Smooth muscle cell (in vitro differentiated cells): ENCODE data around the gene ZNF296. TPM values are rescaled to one million over a fixed set of nuclear protein-coding genes. Genes with fewer than 3 reads are reported as not detected.

Experiments used
- DNase-seq: peaks from one replicate; lab custom pipeline; 2025; ENCODE audit not compliant: unreplicated experiment; lab: John Stamatoyannopoulos, UW
- H2AFZ ChIP-seq: fragments of 200-600 bp; sonication (generic); 2 replicates; pipeline ENCODE4 v1.6.0; 2016; ENCODE audit warnings: antibody characterized with exemption, low read depth, mild to moderate bottlenecking
- H3F3A ChIP-seq: fragments of 200-600 bp; sonication (generic); 2 replicates; pipeline ENCODE4 v1.6.0; 2017; ENCODE audit warnings: antibody characterized with exemption, low read depth
- H3K27ac ChIP-seq: fragments of 200-600 bp; sonication (generic); 2 replicates; pipeline ENCODE4 v1.5.1; 2016; ENCODE audit warnings: low read depth, mild to moderate bottlenecking
- H3K27me3 ChIP-seq: fragments of 200-600 bp; sonication (generic); 2 replicates; pipeline ENCODE4 v1.6.1; 2016; ENCODE audit warnings: low read depth, mild to moderate bottlenecking
- H3K36me3 ChIP-seq: fragments of 200-600 bp; sonication (generic); 2 replicates; pipeline ENCODE4 v1.5.1; 2016; ENCODE audit warnings: low read depth
- H3K4me1 ChIP-seq: fragments of 200-600 bp; sonication (generic); 2 replicates; pipeline ENCODE4 v1.5.1; 2016; ENCODE audit warnings: low read depth
- H3K4me2 ChIP-seq: fragments of 200-600 bp; sonication (generic); 2 replicates; pipeline ENCODE4 v1.6.0; 2016; ENCODE audit warnings: mild to moderate bottlenecking
- H3K4me3 ChIP-seq: fragments of 200-600 bp; sonication (generic); 2 replicates; pipeline ENCODE4 v1.5.1; 2016; ENCODE audit warnings: mild to moderate bottlenecking
- H3K79me2 ChIP-seq: fragments of 200-600 bp; sonication (generic); 2 replicates; pipeline ENCODE4 v1.6.0; 2016; ENCODE audit warnings: low read depth, mild to moderate bottlenecking
- H3K9ac ChIP-seq: fragments of 200-600 bp; sonication (generic); 2 replicates; pipeline ENCODE4 v1.6.0; 2016; ENCODE audit warnings: low read depth
- H3K9me3 ChIP-seq: fragments of 200-600 bp; sonication (generic); replicated peaks from 2 replicates; pipeline ENCODE4 v1.5.1; 2016; ENCODE audit warnings: low read depth
- H4K20me1 ChIP-seq: fragments of 200-600 bp; sonication (generic); 2 replicates; pipeline ENCODE4 v1.6.0; 2016; ENCODE audit warnings: low read depth
- CTCF ChIP-seq: fragments of 200-600 bp; sonication (generic); IDR thresholded peaks from 2 replicates; pipeline ENCODE4 v1.5.1; 2017; ENCODE audit warnings: borderline replicate concordance, mild to moderate bottlenecking, antibody characterized with exemption; ENCODE audit not compliant: insufficient read depth, poor library complexity, severe bottlenecking
- WGBS: methylation state at CpG from one replicate; pipeline ENCODE4 v1.1.7; 2016; ENCODE audit warnings: low lambda C conversion rate; 5-methylcytosine and 5-hydroxymethylcytosine counted together
- polyA plus RNA-seq: library from polyadenylated mRNA; unstranded; fragments of >200 nt; fragmentation: Nextera tagmentation; extraction: Ambion mirVana; gene quantifications from 2 replicates; pipeline ENCODE4 v1.2.1, GENCODE V29; 2016
- total RNA-seq: library from RNA; depleted of rRNA; stranded (reverse); fragments of >200 nt; gene quantifications from 2 replicates; pipeline ENCODE4 v1.2.3, GENCODE V29; 2014

Gene ZNF296
- total and polyA plus RNA-seq, 2 experiments from 2014 or later, result 0.21 to 1.1 TPM

- Histone ChIP-seq H3K4me3 (no peak overlapping the region), H3K9ac (no peak overlapping the region), H3K27me3 (no peaks in the 10 kb centered on the region), H3K79me2 (peaks cover 93% of the 10 kb centered on the region), H3K4me2 (no peak overlapping the region), H3K27ac (no peak overlapping the region), H4K20me1 (peaks cover 100% of the 10 kb centered on the region), H3K4me1 (peaks cover 42% of the 10 kb centered on the region), H3F3A (no peaks in the 10 kb centered on the region), H3K36me3 (no peaks in the 10 kb centered on the region), H3K9me3 (no peaks in the 10 kb centered on the region), H2AFZ (no peak overlapping the region)
- no peak for TF ChIP-seq CTCF
- DNase-seq, result no peak
- WGBS, result 96% methylated on average over 7 of the region's 7 CpGs
Observed at GRCh38 chr19:45102481-45102880, 26.2 kb upstream of the ZNF296 start.

GRCh38 chr19:45101806-45102205, 25.5 kb upstream of the ZNF296 start:
- Histone ChIP-seq H4K20me1 (peaks cover 100% of the 10 kb centered on the region), H2AFZ (no peak overlapping the region)

GRCh38 chr19:45100846-45101252, 24.6 kb upstream of the ZNF296 start:
- peaks cover 100% of the 10 kb centered on the region for H4K20me1 ChIP-seq
- no peak overlapping the region for H3K4me2 ChIP-seq
- no peak overlapping the region for H2AFZ ChIP-seq
- H3K9ac ChIP-seq, result no peak overlapping the region
- no peaks in the 10 kb centered on the region for H3K9me3 ChIP-seq
- no peak overlapping the region for H3K4me3 ChIP-seq
- no peak overlapping the region for H3K27ac ChIP-seq
- no peaks in the 10 kb centered on the region for H3K36me3 ChIP-seq
- TF ChIP-seq CTCF, result no peak
- peaks cover 93% of the 10 kb centered on the region for H3K79me2 ChIP-seq
- no peaks in the 10 kb centered on the region for H3K27me3 ChIP-seq
- DNase-seq, result no peak
- no peaks in the 10 kb centered on the region for H3F3A ChIP-seq
- 98% methylated on average over 8 of the region's 8 CpGs for WGBS
- peaks cover 44% of the 10 kb centered on the region for H3K4me1 ChIP-seq

More at GRCh38 chr19:45101806-45102205, 25.5 kb upstream of the ZNF296 start:
- no peaks in the 10 kb centered on the region for H3F3A ChIP-seq
- H3K9ac ChIP-seq, result no peak overlapping the region
- no peaks in the 10 kb centered on the region for H3K36me3 ChIP-seq
- 98% methylated on average over 8 of the region's 8 CpGs for WGBS
- no peaks in the 10 kb centered on the region for H3K27me3 ChIP-seq
- H3K4me1 ChIP-seq, result peaks cover 44% of the 10 kb centered on the region
- DNase-seq, result no peak
- H3K79me2 ChIP-seq, result peaks cover 93% of the 10 kb centered on the region
- no peaks in the 10 kb centered on the region for H3K9me3 ChIP-seq
- no peak overlapping the region for H3K27ac ChIP-seq
- no peak overlapping the region for H3K4me3 ChIP-seq
- H3K4me2 ChIP-seq, result no peak overlapping the region
- TF ChIP-seq CTCF, result no peak

- H3K79me2 ChIP-seq, result peaks cover 93% of the 10 kb centered on the region
- H3K27ac ChIP-seq, result peak overlapping the region; percentile 83
- 91% methylated on average over 3 of the region's 3 CpGs for WGBS
- H3K4me2 ChIP-seq, result no peak overlapping the region
- no peak overlapping the region for H3K9ac ChIP-seq
- no peak overlapping the region for H2AFZ ChIP-seq
- no peak for DNase-seq
- no peak for TF ChIP-seq CTCF
- H3K4me3 ChIP-seq, result no peak overlapping the region
- H3K36me3 ChIP-seq, result no peaks in the 10 kb centered on the region
- no peaks in the 10 kb centered on the region for H3F3A ChIP-seq
- no peaks in the 10 kb centered on the region for H3K27me3 ChIP-seq
- H4K20me1 ChIP-seq, result peaks cover 100% of the 10 kb centered on the region
- peaks cover 44% of the 10 kb centered on the region for H3K4me1 ChIP-seq
- no peaks in the 10 kb centered on the region for H3K9me3 ChIP-seq
Observed at GRCh38 chr19:45100201-45100600, 23.9 kb upstream of the ZNF296 start.
